NCI-H2171 (cell line): ENCODE results near the gene UHRF1.
"Not testable (repeated sequence)": the region's sequence is repeated elsewhere in the genome, so short reads cannot be mapped to it uniquely, and the experiment has no call there.

Source experiments
- DNase-seq: peaks from one replicate; lab custom pipeline; 2025; lab: John Stamatoyannopoulos, UW

Gene UHRF1

GRCh38 chr19:4935444-4935843, 26.1 kb downstream of the UHRF1 start:
- no peak for DNase-seq

GRCh38 chr19:4937060-4937459, 27.8 kb downstream of the UHRF1 start:
- no peak for DNase-seq

GRCh38 chr19:4938461-4938860, 29.2 kb downstream of the UHRF1 start:
- DNase-seq = not testable (repeated sequence)

GRCh38 chr19:4939466-4939865, 30.2 kb downstream of the UHRF1 start:
- no peak for DNase-seq

GRCh38 chr19:4941638-4942169, 32.4 kb downstream of the UHRF1 start:
- not testable (repeated sequence) for DNase-seq

GRCh38 chr19:4950650-4951049, 41.3 kb downstream of the UHRF1 start:
- not testable (repeated sequence) for DNase-seq

GRCh38 chr19:4951656-4952055, 42.4 kb downstream of the UHRF1 start:
- no peak for DNase-seq

- no peak for DNase-seq
Observed at GRCh38 chr19:4952945-4953344, 43.6 kb downstream of the UHRF1 start.

- DNase-seq = not testable (repeated sequence)
Observed at GRCh38 chr19:4954320-4955149, 45.2 kb downstream of the UHRF1 start.

- DNase-seq = no peak
Observed at GRCh38 chr19:4955274-4955673, 46.0 kb downstream of the UHRF1 start.

- no peak for DNase-seq
Observed at GRCh38 chr19:4957981-4958380, 48.7 kb downstream of the UHRF1 start.

- no peak for DNase-seq
Observed at GRCh38 chr19:4962085-4962619, 52.9 kb downstream of the UHRF1 start.

- no peak for DNase-seq
Observed at GRCh38 chr19:4965061-4965460, 55.8 kb downstream of the UHRF1 start.

- DNase-seq = no peak
Observed at GRCh38 chr19:4966591-4966990, 57.3 kb downstream of the UHRF1 start.

GRCh38 chr19:4967738-4968461, 58.6 kb downstream of the UHRF1 start:
- no peak for DNase-seq

GRCh38 chr19:4968462-4969291, 59.4 kb downstream of the UHRF1 start, which contains the start of gene KDM4B:
Gene KDM4B, plus strand, starts transcription at chr19:4969113. Its CDS starts 63,778 bp downstream, at chr19:5032891.
- peak; percentile 97 for DNase-seq

GRCh38 chr19:4969292-4969771, 60.0 kb downstream of the UHRF1 start:
- DNase-seq = no peak

GRCh38 chr19:4969772-4970531, 60.7 kb downstream of the UHRF1 start:
- DNase-seq = no peak

- DNase-seq = no peak
Observed at GRCh38 chr19:4970558-4971423, 61.5 kb downstream of the UHRF1 start.

- peak; percentile 68 for DNase-seq
Observed at GRCh38 chr19:4971424-4971793, 62.1 kb downstream of the UHRF1 start.
